Fibroblast of villous mesenchyme (primary cell): ENCODE measurements around the gene HADHB. TPM values are rescaled to one million over a fixed set of nuclear protein-coding genes. Genes with fewer than 3 reads are reported as not detected.

Experiments used
- DNase-seq: peaks from one replicate; pipeline ENCODE4 v3.0.0-alpha.2; 2010; ENCODE audit warnings: low read depth
- H3K4me3 ChIP-seq: 2 replicates; pipeline ENCODE4 v1.5.1; 2011; ENCODE audit warnings: low read depth, mild to moderate bottlenecking, low read length
- total RNA-seq: library from RNA; depleted of rRNA; stranded (reverse); fragments of >200 nt; gene quantifications from 2 replicates; pipeline ENCODE4 v1.2.3, GENCODE V29; 2012
- TF ChIP-seq, protein P1 (sequence below): IDR thresholded peaks from 2 replicates; pipeline ENCODE4 v1.5.1; 2012; ENCODE audit warnings: low read depth, mild to moderate bottlenecking, low read length; ENCODE audit not compliant: insufficient read depth

Gene HADHB
- total RNA-seq, 1 donor: 106 TPM

DNA sequence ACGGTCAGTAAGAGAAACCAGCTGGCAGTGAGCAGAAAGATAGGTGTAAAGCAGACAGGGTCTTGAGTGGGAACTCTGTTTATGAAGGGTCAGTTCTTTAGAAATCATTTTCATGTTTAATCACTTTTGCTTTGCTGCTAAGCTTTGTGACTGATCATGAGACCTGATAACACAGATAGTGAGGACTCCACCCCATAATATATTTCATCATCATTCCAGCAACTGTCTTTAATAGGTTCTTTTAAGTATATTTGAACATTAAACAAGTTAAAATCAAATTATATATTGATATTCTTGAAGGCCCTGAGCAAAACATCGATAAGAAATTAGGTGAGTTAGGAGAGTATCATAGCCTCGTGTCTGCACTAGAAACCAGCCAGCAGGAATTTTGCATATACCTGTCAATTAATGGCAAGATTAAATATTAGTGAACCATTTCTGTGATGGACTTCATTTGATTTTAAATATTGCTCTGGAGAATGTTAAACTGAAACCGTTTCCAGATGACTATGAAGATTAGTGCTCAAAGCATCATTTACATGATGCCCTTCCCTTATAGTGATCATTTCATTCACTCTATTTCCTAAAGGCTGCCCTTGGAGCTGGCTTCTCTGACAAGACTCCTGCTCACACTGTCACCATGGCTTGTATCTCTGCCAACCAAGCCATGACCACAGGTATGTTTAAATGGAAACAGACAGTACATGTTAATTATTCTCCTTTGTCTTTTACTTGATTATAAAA lies 31.9 kb downstream of the HADHB start:
- DNase-seq: peak; percentile 48
- TF ChIP-seq, protein P1, sequence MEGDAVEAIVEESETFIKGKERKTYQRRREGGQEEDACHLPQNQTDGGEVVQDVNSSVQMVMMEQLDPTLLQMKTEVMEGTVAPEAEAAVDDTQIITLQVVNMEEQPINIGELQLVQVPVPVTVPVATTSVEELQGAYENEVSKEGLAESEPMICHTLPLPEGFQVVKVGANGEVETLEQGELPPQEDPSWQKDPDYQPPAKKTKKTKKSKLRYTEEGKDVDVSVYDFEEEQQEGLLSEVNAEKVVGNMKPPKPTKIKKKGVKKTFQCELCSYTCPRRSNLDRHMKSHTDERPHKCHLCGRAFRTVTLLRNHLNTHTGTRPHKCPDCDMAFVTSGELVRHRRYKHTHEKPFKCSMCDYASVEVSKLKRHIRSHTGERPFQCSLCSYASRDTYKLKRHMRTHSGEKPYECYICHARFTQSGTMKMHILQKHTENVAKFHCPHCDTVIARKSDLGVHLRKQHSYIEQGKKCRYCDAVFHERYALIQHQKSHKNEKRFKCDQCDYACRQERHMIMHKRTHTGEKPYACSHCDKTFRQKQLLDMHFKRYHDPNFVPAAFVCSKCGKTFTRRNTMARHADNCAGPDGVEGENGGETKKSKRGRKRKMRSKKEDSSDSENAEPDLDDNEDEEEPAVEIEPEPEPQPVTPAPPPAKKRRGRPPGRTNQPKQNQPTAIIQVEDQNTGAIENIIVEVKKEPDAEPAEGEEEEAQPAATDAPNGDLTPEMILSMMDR: no peak
- no peak overlapping the region for H3K4me3 ChIP-seq

DNA sequence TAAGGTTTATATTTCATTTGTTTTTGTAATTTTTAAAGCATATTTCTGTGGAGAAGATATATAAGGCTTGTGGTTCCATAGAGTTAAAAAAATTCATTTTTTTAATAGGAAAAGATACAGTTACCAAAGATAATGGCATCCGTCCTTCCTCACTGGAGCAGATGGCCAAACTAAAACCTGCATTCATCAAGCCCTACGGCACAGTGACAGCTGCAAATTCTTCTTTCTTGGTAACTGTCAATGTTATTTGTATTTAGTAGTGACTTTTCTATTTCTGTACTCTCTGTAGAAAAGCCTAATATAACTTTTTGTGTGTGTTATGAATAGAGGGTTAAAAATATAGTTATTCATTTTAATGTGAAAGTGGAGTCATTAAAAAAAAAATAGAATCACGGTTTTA lies 35.1 kb downstream of the HADHB start:
- TF ChIP-seq, protein P1: no peak
- DNase-seq: no peak
- H3K4me3 ChIP-seq: no peak overlapping the region

DNA sequence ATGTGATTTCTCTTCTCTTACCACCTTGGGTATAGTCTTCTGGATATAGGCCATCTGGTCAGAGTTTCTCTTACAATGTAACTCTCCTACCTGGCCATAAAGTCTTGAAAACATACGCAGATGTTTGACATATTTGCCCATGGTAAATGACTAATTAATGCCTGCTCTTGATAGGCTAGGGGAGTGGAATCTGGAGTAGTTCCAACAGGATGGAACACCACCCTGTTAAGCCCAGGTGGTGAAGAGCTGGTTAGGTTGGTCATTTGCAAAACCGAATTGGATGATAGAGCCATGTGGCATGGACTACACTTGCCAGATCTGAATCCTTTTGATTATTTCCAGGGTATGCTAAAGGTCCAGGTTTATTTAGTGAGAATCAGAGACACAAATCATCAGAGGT lies 36.5 kb downstream of the HADHB start:
- DNase-seq: no peak
- no peak overlapping the region for H3K4me3 ChIP-seq
- TF ChIP-seq, protein P1: no peak

DNA sequence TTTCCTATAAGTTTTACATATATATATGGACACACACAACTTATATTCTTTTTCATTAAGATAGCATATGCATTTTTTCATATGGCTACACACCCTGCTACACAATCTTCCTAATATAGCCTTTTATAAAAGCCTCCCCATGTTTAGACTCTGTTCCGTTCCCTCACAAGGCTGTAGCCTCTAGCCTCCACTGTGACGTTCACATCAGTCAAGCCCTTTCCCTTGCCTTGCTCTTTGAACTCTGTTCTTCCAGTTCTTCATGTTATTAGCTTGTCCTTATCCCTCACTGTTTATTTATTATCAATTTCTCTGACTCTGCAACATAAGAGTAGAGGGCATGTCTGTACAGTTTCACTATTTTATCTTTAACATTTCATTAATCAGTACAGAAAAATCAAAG lies 38.9 kb downstream of the HADHB start:
- H3K4me3 ChIP-seq: no peak overlapping the region
- TF ChIP-seq, protein P1: no peak
- no peak for DNase-seq

DNA sequence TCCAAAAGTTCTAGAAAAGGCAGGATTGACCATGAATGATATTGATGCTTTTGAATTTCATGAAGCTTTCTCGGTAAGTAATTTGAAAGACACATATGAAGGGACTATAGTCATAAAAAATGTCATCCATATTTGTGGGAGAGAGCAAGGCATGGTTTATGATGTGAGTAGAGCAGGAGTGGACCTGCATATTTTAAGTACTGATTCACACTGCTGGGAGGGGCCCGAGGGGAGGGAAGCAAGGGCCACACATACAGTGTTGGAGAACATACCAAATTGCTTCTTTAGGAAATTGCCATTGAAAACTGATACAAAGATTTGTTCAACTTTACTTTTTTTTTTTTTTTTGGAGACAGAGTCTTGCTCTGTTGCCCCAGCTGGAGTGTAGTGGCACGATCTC lies 39.4 kb downstream of the HADHB start:
- H3K4me3 ChIP-seq: no peak overlapping the region
- DNase-seq: peak; percentile 48
- TF ChIP-seq, protein P1: no peak

DNA sequence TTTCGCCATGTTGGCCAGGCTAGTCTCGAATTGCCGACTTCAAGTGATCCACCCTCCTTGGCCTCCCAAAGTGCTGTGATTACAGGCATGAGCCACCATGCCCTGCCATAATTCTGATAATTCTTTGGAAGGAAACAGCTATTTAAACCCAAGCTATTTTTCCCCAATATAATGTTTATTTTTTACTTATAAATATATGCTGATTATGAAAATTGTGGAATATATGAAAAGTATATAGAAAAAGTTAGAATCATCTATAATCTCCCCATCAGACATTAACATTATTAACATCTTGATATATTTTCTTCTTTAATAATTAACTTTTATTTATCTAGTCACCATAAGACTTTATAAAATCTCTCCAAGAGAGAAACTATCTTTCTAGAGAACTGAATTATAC lies 41.2 kb downstream of the HADHB start:
- TF ChIP-seq, protein P1: no peak
- H3K4me3 ChIP-seq: no peak overlapping the region
- no peak for DNase-seq

DNA sequence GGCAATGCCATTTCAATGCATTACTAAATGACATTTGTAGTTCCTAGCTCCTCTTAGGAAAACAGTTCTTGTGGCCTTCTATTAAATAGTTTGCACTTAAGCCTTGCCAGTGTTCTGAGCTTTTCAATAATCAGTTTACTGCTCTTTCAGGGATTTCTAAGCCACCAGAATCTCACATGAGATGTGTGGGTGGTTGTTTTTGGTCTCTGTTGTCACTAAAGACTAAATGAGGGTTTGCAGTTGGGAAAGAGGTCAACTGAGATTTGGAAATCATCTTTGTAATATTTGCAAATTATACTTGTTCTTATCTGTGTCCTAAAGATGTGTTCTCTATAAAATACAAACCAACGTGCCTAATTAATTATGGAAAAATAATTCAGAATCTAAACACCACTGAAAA lies 45.3 kb downstream of the HADHB start:
- TF ChIP-seq, protein P1: no peak
- no peak overlapping the region for H3K4me3 ChIP-seq
- DNase-seq: peak; percentile 33
